WTC11 (cell line): Measurements from ENCODE around the gene SPNS1. TPM values are rescaled to one million over a fixed set of nuclear protein-coding genes. Genes with fewer than 3 reads are reported as not detected.

Experiments
- ATAC-seq: fragments of 200-7000 bp; cut with Tn5 transposase; 2 replicates; pipeline ENCODE4 v1.10.0; 2021; ENCODE audit warnings: mild to moderate bottlenecking, moderate library complexity
- CTCF ChIA-PET: fragments of 300-600 bp; sonication (Branson Sonifier 250); formaldehyde crosslinking; loops from one replicate; lab custom pipeline; 2021; ENCODE audit warnings: antibody characterized with exemption; lab: Charles Lee
- POLR2A ChIA-PET: fragments of 350-600 bp; sonication (Branson Sonifier 250); formaldehyde crosslinking; loops from one replicate; lab custom pipeline; 2021; ENCODE audit warnings: antibody characterized with exemption; lab: Charles Lee
- DNase-seq: peaks from one replicate; pipeline ENCODE4 v3.0.0; 2021; ENCODE audit warnings: low spot score
- H3K27ac Mint-ChIP-seq: 2 replicates; pipeline ENCODE4 v1.8.0; 2021; ENCODE audit warnings: mixed read lengths
- H3K27me3 Mint-ChIP-seq: 2 replicates; pipeline ENCODE4 v1.8.0; 2021; ENCODE audit warnings: low read depth, mild to moderate bottlenecking, moderate library complexity, mixed read lengths
- H3K36me3 Mint-ChIP-seq: 2 replicates; pipeline ENCODE4 v1.8.0; 2021; ENCODE audit warnings: mixed read lengths
- H3K4me1 Mint-ChIP-seq: 2 replicates; pipeline ENCODE4 v1.8.0; 2022; ENCODE audit warnings: mixed read lengths
- H3K4me3 Mint-ChIP-seq: 2 replicates; pipeline ENCODE4 v1.8.0; 2021; ENCODE audit warnings: mild to moderate bottlenecking, moderate library complexity, mixed read lengths
- H3K9me3 Mint-ChIP-seq: 2 replicates; pipeline ENCODE4 v1.8.0; 2021; ENCODE audit warnings: mixed read lengths
- ERG ChIP-seq: fragments of 250-450 bp; sonication (Bioruptor Pico); IDR thresholded peaks from 2 replicates; pipeline ENCODE4 v1.8.0; 2021; ENCODE audit warnings: mild to moderate bottlenecking
- FOXJ3 ChIP-seq: sonication (generic); formaldehyde crosslinking; IDR thresholded peaks from 2 replicates; pipeline ENCODE4 v1.9.0; 2021; ENCODE audit warnings: missing genetic modification reagents, mild to moderate bottlenecking, borderline replicate concordance
- FOXK1 ChIP-seq: sonication (generic); formaldehyde crosslinking; IDR thresholded peaks from 2 replicates; pipeline ENCODE4 v1.8.0; 2022; ENCODE audit warnings: mild to moderate bottlenecking, moderate library complexity, missing genetic modification reagents
- HMGXB4 ChIP-seq: sonication (generic); formaldehyde crosslinking; IDR thresholded peaks from 2 replicates; pipeline ENCODE4 v1.8.1; 2023; ENCODE audit warnings: mild to moderate bottlenecking, moderate library complexity, missing genetic modification reagents
- OVOL2 ChIP-seq: fragments of 250-450 bp; sonication (Bioruptor Pico); IDR thresholded peaks from 2 replicates; pipeline ENCODE4 v1.9.0; 2021; ENCODE audit warnings: mild to moderate bottlenecking, borderline replicate concordance
- PRDM15 ChIP-seq: sonication (generic); formaldehyde crosslinking; IDR thresholded peaks from 2 replicates; pipeline ENCODE4 v1.8.0; 2022; ENCODE audit warnings: missing genetic modification reagents
- PREB ChIP-seq: sonication (generic); formaldehyde crosslinking; IDR thresholded peaks from 2 replicates; pipeline ENCODE4 v1.8.1; 2022; ENCODE audit warnings: mild to moderate bottlenecking, missing genetic modification reagents, moderate library complexity, borderline replicate concordance
- PRRX2 ChIP-seq: fragments of 250-450 bp; sonication (Bioruptor Pico); IDR thresholded peaks from 2 replicates; pipeline ENCODE4 v1.8.0; 2021; ENCODE audit warnings: mild to moderate bottlenecking
- ZMAT4 ChIP-seq: fragments of 250-450 bp; sonication (Bioruptor Pico); IDR thresholded peaks from 2 replicates; pipeline ENCODE4 v1.9.0; 2021; ENCODE audit warnings: mild to moderate bottlenecking
- ZNF232 ChIP-seq: sonication (generic); formaldehyde crosslinking; IDR thresholded peaks from 2 replicates; pipeline ENCODE4 v1.8.0; 2022; ENCODE audit warnings: mild to moderate bottlenecking, missing genetic modification reagents
- ZNF416 ChIP-seq: fragments of 250-450 bp; sonication (Bioruptor Pico); IDR thresholded peaks from 2 replicates; pipeline ENCODE4 v1.9.0; 2021; ENCODE audit warnings: mild to moderate bottlenecking, inconsistent platforms
- total RNA-seq: library from RNA; stranded (reverse); gene quantifications from 3 replicates; pipeline ENCODE4 v1.2.3, GENCODE V29; 2021
- TF ChIP-seq, protein P1 (sequence below): fragments of 250-450 bp; sonication (Bioruptor Pico); IDR thresholded peaks from 2 replicates; pipeline ENCODE4 v1.9.0; 2021; ENCODE audit warnings: mild to moderate bottlenecking, borderline replicate concordance
- TF ChIP-seq, protein P2 (sequence below): fragments of 250-450 bp; sonication (Bioruptor Pico); conservative IDR thresholded peaks from 2 replicates; pipeline ENCODE4 v1.9.0; 2021; ENCODE audit warnings: mild to moderate bottlenecking
- TF ChIP-seq, protein P3 (sequence below): sonication (generic); formaldehyde crosslinking; IDR thresholded peaks from 2 replicates; pipeline ENCODE4 v1.8.1; 2023; ENCODE audit warnings: mild to moderate bottlenecking, missing genetic modification reagents, borderline replicate concordance

Gene SPNS1
- total RNA-seq, 1 experiment from 2014 or later = 64.4 TPM

DNA sequence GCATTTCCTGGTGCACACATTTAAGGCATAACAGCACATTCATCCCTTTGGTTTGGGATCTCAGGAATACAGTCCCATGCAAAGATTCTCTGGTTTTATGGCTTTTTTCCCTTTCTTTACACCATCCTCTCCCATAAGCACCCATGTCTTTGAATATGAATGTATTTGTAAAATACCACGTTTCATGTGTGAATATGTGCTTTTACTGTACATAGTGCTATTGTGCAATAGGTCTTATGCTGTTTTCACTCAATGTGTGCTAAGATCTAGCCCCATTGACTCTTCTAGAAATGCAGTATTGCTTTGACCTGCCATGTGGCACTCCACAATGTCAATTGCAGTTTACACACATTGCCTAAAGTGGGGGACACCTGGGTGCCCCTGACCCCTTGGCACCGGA lies 10.1 kb upstream of the SPNS1 start:
- no peak overlapping the region for H3K4me3 Mint-ChIP-seq
- TF ChIP-seq PRRX2 (CRISPR knock-in tag) (no peak), ZNF232 (CRISPR knock-in tag) (no peak)
- POLR2A ChIA-PET = no interaction called here
- H3K4me1 Mint-ChIP-seq = no peaks in the 10 kb centered on the region
- no peak overlapping the region for H3K27ac Mint-ChIP-seq
- CTCF ChIA-PET = no interaction called here
- no peaks in the 10 kb centered on the region for H3K9me3 Mint-ChIP-seq
- no peaks in the 10 kb centered on the region for H3K27me3 Mint-ChIP-seq
- DNase-seq (no peak), ATAC-seq (no peak)
- H3K36me3 Mint-ChIP-seq = peaks cover 46% of the 10 kb centered on the region

GRCh38 chr16:28967156-28967555 lies 7.4 kb upstream of the SPNS1 start:
- no peak for TF ChIP-seq PREB
- no peak for TF ChIP-seq PRDM15 (CRISPR knock-in tag)
- no peak for TF ChIP-seq ERG (CRISPR knock-in tag)
- TF ChIP-seq, protein P1, sequence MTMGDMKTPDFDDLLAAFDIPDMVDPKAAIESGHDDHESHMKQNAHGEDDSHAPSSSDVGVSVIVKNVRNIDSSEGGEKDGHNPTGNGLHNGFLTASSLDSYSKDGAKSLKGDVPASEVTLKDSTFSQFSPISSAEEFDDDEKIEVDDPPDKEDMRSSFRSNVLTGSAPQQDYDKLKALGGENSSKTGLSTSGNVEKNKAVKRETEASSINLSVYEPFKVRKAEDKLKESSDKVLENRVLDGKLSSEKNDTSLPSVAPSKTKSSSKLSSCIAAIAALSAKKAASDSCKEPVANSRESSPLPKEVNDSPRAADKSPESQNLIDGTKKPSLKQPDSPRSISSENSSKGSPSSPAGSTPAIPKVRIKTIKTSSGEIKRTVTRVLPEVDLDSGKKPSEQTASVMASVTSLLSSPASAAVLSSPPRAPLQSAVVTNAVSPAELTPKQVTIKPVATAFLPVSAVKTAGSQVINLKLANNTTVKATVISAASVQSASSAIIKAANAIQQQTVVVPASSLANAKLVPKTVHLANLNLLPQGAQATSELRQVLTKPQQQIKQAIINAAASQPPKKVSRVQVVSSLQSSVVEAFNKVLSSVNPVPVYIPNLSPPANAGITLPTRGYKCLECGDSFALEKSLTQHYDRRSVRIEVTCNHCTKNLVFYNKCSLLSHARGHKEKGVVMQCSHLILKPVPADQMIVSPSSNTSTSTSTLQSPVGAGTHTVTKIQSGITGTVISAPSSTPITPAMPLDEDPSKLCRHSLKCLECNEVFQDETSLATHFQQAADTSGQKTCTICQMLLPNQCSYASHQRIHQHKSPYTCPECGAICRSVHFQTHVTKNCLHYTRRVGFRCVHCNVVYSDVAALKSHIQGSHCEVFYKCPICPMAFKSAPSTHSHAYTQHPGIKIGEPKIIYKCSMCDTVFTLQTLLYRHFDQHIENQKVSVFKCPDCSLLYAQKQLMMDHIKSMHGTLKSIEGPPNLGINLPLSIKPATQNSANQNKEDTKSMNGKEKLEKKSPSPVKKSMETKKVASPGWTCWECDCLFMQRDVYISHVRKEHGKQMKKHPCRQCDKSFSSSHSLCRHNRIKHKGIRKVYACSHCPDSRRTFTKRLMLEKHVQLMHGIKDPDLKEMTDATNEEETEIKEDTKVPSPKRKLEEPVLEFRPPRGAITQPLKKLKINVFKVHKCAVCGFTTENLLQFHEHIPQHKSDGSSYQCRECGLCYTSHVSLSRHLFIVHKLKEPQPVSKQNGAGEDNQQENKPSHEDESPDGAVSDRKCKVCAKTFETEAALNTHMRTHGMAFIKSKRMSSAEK = no peak
- TF ChIP-seq FOXK1 = no peak
- no peak for TF ChIP-seq ZNF416 (CRISPR knock-in tag)
- no peak for TF ChIP-seq HMGXB4
- TF ChIP-seq OVOL2 = no peak
- no peak for TF ChIP-seq ZMAT4 (CRISPR knock-in tag)
- no peak for TF ChIP-seq FOXJ3
- TF ChIP-seq ZNF232 (CRISPR knock-in tag) = no peak
- TF ChIP-seq, protein P2, sequence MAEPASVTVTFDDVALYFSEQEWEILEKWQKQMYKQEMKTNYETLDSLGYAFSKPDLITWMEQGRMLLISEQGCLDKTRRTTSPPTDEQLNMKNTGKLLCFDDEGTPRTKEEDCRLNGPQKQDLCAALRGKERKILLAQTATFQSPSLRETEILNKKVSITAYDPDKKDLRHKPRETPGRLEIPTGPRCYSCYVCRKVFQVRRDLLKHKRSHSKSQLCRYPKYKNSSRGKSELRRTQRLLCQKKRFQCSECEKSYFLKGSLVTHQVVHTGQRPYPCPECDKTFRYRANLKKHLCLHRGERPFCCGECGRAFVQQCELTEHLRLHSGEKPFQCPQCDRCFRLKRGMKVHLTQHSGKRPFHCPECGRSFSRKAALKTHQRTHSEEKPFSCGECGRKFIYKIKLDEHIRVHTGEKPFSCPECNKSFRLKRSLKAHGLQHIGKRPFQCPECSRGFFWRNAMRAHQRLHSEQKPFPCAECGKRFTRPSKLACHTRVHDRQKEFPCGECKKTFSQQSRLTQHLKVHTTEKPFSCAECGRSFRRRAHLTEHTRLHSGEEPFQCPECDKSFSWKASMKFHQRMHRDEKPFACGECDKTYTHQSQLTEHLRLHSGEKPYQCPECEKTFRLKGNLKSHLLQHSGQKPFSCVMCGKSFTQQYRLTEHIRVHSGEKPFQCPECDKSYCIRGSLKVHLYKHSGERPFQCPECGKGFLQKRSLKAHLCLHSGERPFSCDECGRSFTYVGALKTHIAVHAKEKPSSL (CRISPR knock-in tag) = no peak
- TF ChIP-seq, protein P3, sequence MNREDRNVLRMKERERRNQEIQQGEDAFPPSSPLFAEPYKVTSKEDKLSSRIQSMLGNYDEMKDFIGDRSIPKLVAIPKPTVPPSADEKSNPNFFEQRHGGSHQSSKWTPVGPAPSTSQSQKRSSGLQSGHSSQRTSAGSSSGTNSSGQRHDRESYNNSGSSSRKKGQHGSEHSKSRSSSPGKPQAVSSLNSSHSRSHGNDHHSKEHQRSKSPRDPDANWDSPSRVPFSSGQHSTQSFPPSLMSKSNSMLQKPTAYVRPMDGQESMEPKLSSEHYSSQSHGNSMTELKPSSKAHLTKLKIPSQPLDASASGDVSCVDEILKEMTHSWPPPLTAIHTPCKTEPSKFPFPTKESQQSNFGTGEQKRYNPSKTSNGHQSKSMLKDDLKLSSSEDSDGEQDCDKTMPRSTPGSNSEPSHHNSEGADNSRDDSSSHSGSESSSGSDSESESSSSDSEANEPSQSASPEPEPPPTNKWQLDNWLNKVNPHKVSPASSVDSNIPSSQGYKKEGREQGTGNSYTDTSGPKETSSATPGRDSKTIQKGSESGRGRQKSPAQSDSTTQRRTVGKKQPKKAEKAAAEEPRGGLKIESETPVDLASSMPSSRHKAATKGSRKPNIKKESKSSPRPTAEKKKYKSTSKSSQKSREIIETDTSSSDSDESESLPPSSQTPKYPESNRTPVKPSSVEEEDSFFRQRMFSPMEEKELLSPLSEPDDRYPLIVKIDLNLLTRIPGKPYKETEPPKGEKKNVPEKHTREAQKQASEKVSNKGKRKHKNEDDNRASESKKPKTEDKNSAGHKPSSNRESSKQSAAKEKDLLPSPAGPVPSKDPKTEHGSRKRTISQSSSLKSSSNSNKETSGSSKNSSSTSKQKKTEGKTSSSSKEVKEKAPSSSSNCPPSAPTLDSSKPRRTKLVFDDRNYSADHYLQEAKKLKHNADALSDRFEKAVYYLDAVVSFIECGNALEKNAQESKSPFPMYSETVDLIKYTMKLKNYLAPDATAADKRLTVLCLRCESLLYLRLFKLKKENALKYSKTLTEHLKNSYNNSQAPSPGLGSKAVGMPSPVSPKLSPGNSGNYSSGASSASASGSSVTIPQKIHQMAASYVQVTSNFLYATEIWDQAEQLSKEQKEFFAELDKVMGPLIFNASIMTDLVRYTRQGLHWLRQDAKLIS = no peak
- TF ChIP-seq, all 79 proteins: peak for 0
- H3K27ac Mint-ChIP-seq = no peak overlapping the region
- ATAC-seq (no peak), DNase-seq (no peak)
- H3K36me3 Mint-ChIP-seq = peaks cover 28% of the 10 kb centered on the region
- H3K27me3 Mint-ChIP-seq = no peaks in the 10 kb centered on the region
- ChIA-PET CTCF (interaction anchor here (1.0 kb wide), 1 partner anchor 10 kb away, joined by 3 read pairs; no protein-coding TSS in a partner anchor), POLR2A (no interaction called here)
- H3K4me1 Mint-ChIP-seq = no peaks in the 10 kb centered on the region
- no peaks in the 10 kb centered on the region for H3K9me3 Mint-ChIP-seq
- no peak overlapping the region for H3K4me3 Mint-ChIP-seq
